HepG2 (cell line): ENCODE results near the gene JMJD6. TPM values are rescaled to one million over a fixed set of nuclear protein-coding genes. Genes with fewer than 3 reads are reported as not detected.

Experiments
- ARNTL ChIP-seq: sonication (generic); formaldehyde crosslinking; IDR thresholded peaks from 2 replicates; pipeline ENCODE4 v1.4.0; 2020; ENCODE audit warnings: mild to moderate bottlenecking, missing genetic modification reagents
- HMG20A ChIP-seq: IDR thresholded peaks from 2 replicates; pipeline ENCODE4 v1.6.1; 2016; ENCODE audit warnings: borderline replicate concordance
- HMGA1 ChIP-seq: sonication (generic); formaldehyde crosslinking; conservative IDR thresholded peaks from 2 replicates; pipeline ENCODE4 v1.4.0; 2020; ENCODE audit warnings: missing genetic modification reagents
- KAT7 ChIP-seq: IDR thresholded peaks from 2 replicates; pipeline ENCODE4 v1.6.1; 2018; ENCODE audit warnings: borderline replicate concordance, missing compliant biosample characterization
- KAT8 ChIP-seq: IDR thresholded peaks from 2 replicates; pipeline ENCODE4 v1.6.1; 2016; ENCODE audit warnings: missing genetic modification reagents, missing compliant biosample characterization
- KDM5B ChIP-seq: sonication (generic); formaldehyde crosslinking; IDR thresholded peaks from 2 replicates; pipeline ENCODE4 v1.4.0; 2020; ENCODE audit warnings: missing genetic modification reagents, mild to moderate bottlenecking, borderline replicate concordance
- KDM6A ChIP-seq: IDR thresholded peaks from 2 replicates; pipeline ENCODE4 v1.6.1; 2016; ENCODE audit warnings: low read depth
- PHF20 ChIP-seq: sonication (generic); formaldehyde crosslinking; IDR thresholded peaks from 2 replicates; pipeline ENCODE4 v1.5.0; 2020; ENCODE audit warnings: mild to moderate bottlenecking, missing genetic modification reagents
- PPARG ChIP-seq: conservative IDR thresholded peaks from 2 replicates; pipeline ENCODE4 v1.6.1; 2016; ENCODE audit warnings: missing biosample characterization, missing genetic modification reagents
- REPIN1 ChIP-seq: sonication (generic); formaldehyde crosslinking; IDR thresholded peaks from 2 replicates; pipeline ENCODE4 v1.8.0; 2022; ENCODE audit warnings: missing genetic modification reagents, low read depth, mild to moderate bottlenecking, borderline replicate concordance
- SP5 ChIP-seq: IDR thresholded peaks from 2 replicates; pipeline ENCODE4 v1.6.1; 2016; ENCODE audit warnings: low read depth, borderline replicate concordance
- TARDBP ChIP-seq: sonication (generic); formaldehyde crosslinking; IDR thresholded peaks from 2 replicates; pipeline ENCODE4 v1.8.0; 2022; ENCODE audit warnings: mild to moderate bottlenecking, missing genetic modification reagents
- TEAD3 ChIP-seq: optimal IDR thresholded peaks from 2 replicates; pipeline ENCODE3; 2016; ENCODE audit warnings: borderline replicate concordance
- ZNF180 ChIP-seq: sonication (generic); formaldehyde crosslinking; IDR thresholded peaks from 2 replicates; pipeline ENCODE4 v1.4.0; 2020; ENCODE audit warnings: low read depth, missing genetic modification reagents, borderline replicate concordance
- ZNF430 ChIP-seq: sonication (generic); formaldehyde crosslinking; IDR thresholded peaks from 2 replicates; pipeline ENCODE4 v1.9.0; 2021; ENCODE audit warnings: mild to moderate bottlenecking, missing genetic modification reagents
- ZNF547 ChIP-seq: sonication (generic); formaldehyde crosslinking; IDR thresholded peaks from 2 replicates; pipeline ENCODE4 v1.5.1; 2020; ENCODE audit warnings: mild to moderate bottlenecking, missing genetic modification reagents
- ZNF607 ChIP-seq: sonication (generic); formaldehyde crosslinking; IDR thresholded peaks from 2 replicates; pipeline ENCODE4 v1.5.1; 2020; ENCODE audit warnings: missing genetic modification reagents, mild to moderate bottlenecking, borderline replicate concordance
- ZNF615 ChIP-seq: sonication (generic); formaldehyde crosslinking; IDR thresholded peaks from 2 replicates; pipeline ENCODE4 v1.5.0; 2020; ENCODE audit warnings: mild to moderate bottlenecking, missing genetic modification reagents, borderline replicate concordance
- ZNF660 ChIP-seq: sonication (generic); formaldehyde crosslinking; IDR thresholded peaks from 2 replicates; pipeline ENCODE4 v1.5.1; 2020; ENCODE audit warnings: mild to moderate bottlenecking, low read depth, missing genetic modification reagents, borderline replicate concordance
- ZNF761 ChIP-seq: sonication (generic); formaldehyde crosslinking; conservative IDR thresholded peaks from 2 replicates; pipeline ENCODE4 v1.4.0; 2020; ENCODE audit warnings: mild to moderate bottlenecking, missing genetic modification reagents
- polyA plus RNA-seq, 8 experiments: library from polyadenylated mRNA; depleted of rRNA in 3 of 8; stranded (reverse) in 7 of 8; unstranded in 1 of 8; fragments of >200 nt; fragmentation: Illumina TruSeq in 4 of 8; extraction: Trizol in 4 of 8; gene quantifications; 2 replicates each; pipeline versions ENCODE4 v1.2.1 to v1.2.3, GENCODE V29; 2011 to 2016; ENCODE audit warnings: low read depth in 4 of 8, missing spikeins in 1 of 8, mixed read lengths in 1 of 8; ENCODE audit not compliant: insufficient read depth in 1 of 8
- total RNA-seq, 5 experiments: library from RNA; depleted of rRNA; stranded (reverse); fragments of >200 nt; fragmentation: Illumina TruSeq; extraction: Trizol; gene quantifications; 2 replicates each; pipeline ENCODE4 v1.2.3, GENCODE V29; 2016; ENCODE audit warnings: low read depth in 1 of 5
- TF ChIP-seq, protein P1 (sequence below): IDR thresholded peaks from 2 replicates; pipeline ENCODE4 v1.6.1; 2016; ENCODE audit warnings: low read depth
- TF ChIP-seq, protein P2 (sequence below): sonication (generic); formaldehyde crosslinking; IDR thresholded peaks from 2 replicates; pipeline ENCODE4 v1.8.1; 2023; ENCODE audit warnings: mild to moderate bottlenecking, missing genetic modification reagents, borderline replicate concordance
- TF ChIP-seq, protein P3 (sequence below): sonication (generic); formaldehyde crosslinking; IDR thresholded peaks from 2 replicates; pipeline ENCODE4 v1.4.0; 2020; ENCODE audit warnings: missing genetic modification reagents, borderline replicate concordance

The JMJD6 gene
- total and polyA plus RNA-seq, 2 of the 13 experiments (the other 11 are each of a cell fraction or from before 2014, with no cell fraction given): 33.6 to 41.0 TPM

DNA sequence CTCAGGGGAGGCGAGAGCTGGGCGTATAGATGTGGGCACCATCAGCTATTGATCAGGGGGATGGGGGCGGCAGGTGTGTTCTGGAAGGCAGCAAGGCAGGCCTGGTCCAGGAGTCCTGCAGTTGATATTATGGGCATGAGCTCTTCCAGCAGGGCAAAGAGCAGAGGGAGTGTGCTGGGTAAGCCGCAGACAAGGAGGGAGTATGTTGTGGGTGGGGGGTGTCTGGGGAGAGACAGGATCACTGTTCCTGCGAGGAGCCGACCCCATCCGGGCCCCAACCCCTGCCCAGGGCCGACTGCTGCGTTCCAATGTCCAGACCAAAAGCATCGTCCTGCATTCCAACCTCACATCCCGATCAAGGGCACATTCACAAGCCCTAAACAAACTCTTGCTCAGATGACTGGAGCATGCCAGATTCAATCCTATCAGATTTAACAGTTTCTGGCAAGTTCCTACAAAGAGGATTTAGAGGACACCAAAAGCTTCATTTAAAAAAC is 24.9 kb downstream of the JMJD6 start (continued):
- TF ChIP-seq, protein P1, sequence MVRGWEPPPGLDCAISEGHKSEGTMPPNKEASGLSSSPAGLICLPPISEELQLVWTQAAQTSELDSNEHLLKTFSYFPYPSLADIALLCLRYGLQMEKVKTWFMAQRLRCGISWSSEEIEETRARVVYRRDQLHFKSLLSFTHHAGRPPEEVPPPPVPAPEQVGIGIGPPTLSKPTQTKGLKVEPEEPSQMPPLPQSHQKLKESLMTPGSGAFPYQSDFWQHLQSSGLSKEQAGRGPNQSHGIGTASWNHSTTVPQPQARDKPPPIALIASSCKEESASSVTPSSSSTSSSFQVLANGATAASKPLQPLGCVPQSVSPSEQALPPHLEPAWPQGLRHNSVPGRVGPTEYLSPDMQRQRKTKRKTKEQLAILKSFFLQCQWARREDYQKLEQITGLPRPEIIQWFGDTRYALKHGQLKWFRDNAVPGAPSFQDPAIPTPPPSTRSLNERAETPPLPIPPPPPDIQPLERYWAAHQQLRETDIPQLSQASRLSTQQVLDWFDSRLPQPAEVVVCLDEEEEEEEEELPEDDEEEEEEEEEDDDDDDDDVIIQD (CRISPR knock-in tag): 0 out of 2 replicates have a peak, but pooled peaks have one; percentile 46
- TF ChIP-seq ZNF180 (CRISPR knock-in tag) (no peak), REPIN1 (CRISPR knock-in tag) (no peak; the same call in 1 of the 2 replicates), ZNF430 (CRISPR knock-in tag) (no peak), KDM6A (CRISPR knock-in tag) (peak; percentile 50; the same call in 1 of the 2 replicates), KAT8 (CRISPR knock-in tag) (0 out of 2 replicates have a peak, but pooled peaks have one; percentile 22), SP5 (CRISPR knock-in tag) (0 out of 2 replicates have a peak, but pooled peaks have one; percentile 30), ZNF607 (0 out of 2 replicates have a peak, but pooled peaks have one; percentile 33), ARNTL (0 out of 2 replicates have a peak, but pooled peaks have one; percentile 3), PHF20 (0 out of 2 replicates have a peak, but pooled peaks have one; percentile 23), HMGA1 (CRISPR knock-in tag) (no peak), ZNF615 (CRISPR knock-in tag) (no peak), TEAD3 (CRISPR knock-in tag) (peak; percentile 98), KDM5B (CRISPR knock-in tag) (no peak), ZNF761 (CRISPR knock-in tag) (no peak), KAT7 (CRISPR knock-in tag) (no peak), PPARG (CRISPR knock-in tag) (peak; percentile 62), HMG20A (CRISPR knock-in tag) (no peak), ZNF660 (CRISPR knock-in tag) (no peak), ZNF547 (no peak), TARDBP (peak; percentile 71; the same call in 1 of the 2 replicates)
- TF ChIP-seq, protein P2, sequence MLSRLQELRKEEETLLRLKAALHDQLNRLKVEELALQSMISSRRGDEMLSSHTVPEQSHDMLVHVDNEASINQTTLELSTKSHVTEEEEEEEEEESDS (CRISPR knock-in tag): peak; percentile 65; the same call in 1 of the 2 replicates
- TF ChIP-seq, protein P3, sequence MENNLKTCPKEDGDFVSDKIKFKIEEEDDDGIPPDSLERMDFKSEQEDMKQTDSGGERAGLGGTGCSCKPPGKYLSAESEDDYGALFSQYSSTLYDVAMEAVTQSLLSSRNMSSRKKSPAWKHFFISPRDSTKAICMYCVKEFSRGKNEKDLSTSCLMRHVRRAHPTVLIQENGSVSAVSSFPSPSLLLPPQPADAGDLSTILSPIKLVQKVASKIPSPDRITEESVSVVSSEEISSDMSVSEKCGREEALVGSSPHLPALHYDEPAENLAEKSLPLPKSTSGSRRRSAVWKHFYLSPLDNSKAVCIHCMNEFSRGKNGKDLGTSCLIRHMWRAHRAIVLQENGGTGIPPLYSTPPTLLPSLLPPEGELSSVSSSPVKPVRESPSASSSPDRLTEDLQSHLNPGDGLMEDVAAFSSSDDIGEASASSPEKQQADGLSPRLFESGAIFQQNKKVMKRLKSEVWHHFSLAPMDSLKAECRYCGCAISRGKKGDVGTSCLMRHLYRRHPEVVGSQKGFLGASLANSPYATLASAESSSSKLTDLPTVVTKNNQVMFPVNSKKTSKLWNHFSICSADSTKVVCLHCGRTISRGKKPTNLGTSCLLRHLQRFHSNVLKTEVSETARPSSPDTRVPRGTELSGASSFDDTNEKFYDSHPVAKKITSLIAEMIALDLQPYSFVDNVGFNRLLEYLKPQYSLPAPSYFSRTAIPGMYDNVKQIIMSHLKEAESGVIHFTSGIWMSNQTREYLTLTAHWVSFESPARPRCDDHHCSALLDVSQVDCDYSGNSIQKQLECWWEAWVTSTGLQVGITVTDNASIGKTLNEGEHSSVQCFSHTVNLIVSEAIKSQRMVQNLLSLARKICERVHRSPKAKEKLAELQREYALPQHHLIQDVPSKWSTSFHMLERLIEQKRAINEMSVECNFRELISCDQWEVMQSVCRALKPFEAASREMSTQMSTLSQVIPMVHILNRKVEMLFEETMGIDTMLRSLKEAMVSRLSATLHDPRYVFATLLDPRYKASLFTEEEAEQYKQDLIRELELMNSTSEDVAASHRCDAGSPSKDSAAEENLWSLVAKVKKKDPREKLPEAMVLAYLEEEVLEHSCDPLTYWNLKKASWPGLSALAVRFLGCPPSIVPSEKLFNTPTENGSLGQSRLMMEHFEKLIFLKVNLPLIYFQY (CRISPR knock-in tag): 0 out of 2 replicates have a peak, but pooled peaks have one; percentile 16
